ENCODE measurements around the gene DOCK3. TPM values are rescaled to one million over a fixed set of nuclear protein-coding genes. Genes with fewer than 3 reads are reported as not detected.

Gene DOCK3
- total RNA-seq, 1 experiment from 2014 or later, result 5.6 TPM

GRCh38 chr3:51328206-51328605, 653.5 kb downstream of the DOCK3 start (continued):
- TF ChIP-seq ZNF512 (CRISPR knock-in tag; IDR thresholded peaks at IDR 0.05; ENCODE audit: borderline replicate concordance), result no peak
- TF ChIP-seq CREB1 (CRISPR knock-in tag; IDR thresholded peaks at IDR 0.05), result no peak

DNA sequence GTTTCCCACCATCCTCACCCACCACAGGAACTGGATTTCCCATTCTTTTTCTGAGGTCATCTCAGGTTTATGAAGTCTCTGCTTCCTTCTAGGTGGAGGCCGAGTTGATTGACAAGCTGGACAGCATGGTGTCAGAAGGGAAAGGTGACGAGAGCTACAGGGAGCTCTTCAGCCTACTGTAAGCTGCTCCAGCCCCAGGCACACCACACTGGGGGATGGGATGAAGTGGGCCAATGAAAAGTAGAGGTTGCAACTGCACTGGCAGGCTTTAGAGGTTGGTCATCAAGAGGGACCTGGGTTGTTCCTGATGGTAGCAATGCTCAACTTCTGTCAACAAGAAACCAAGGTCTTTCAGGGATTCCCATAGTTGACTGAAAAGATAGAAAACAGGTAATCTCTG, 655.3 kb downstream of the DOCK3 start:
- ATAC-seq (no peak), DNase-seq (ENCODE audit: low spot score) (no peak)
- POLR2A ChIA-PET, result interaction anchor here (0.5 kb wide), 1 partner anchor 21 kb away, joined by 7 read pairs; no protein-coding TSS in a partner anchor
- CTCF ChIA-PET, result interaction anchor here (1.0 kb wide), 1 partner anchor 19 kb away, joined by 3 read pairs; no protein-coding TSS in a partner anchor
- peaks cover 6% of the 10 kb centered on the region for H3K4me1 Mint-ChIP-seq
- H3K27me3 Mint-ChIP-seq (ENCODE audit: low read depth), result no peaks in the 10 kb centered on the region; the same call in 1 of the 2 replicates
- no peaks in the 10 kb centered on the region for H3K36me3 Mint-ChIP-seq
- H3K27ac Mint-ChIP-seq, result no peak overlapping the region
- peaks cover 11% of the 10 kb centered on the region for H3K9me3 Mint-ChIP-seq
- TF ChIP-seq ERG (CRISPR knock-in tag; IDR thresholded peaks at IDR 0.05) (no peak), TCF7 (CRISPR knock-in tag; IDR thresholded peaks at IDR 0.05; ENCODE audit: low read depth) (no peak), PRRX2 (CRISPR knock-in tag; IDR thresholded peaks at IDR 0.05) (no peak), MXD4 (CRISPR knock-in tag; IDR thresholded peaks at IDR 0.05; ENCODE audit: borderline replicate concordance) (no peak), USF1 (CRISPR knock-in tag; IDR thresholded peaks at IDR 0.05) (no peak), SOX15 (CRISPR knock-in tag; IDR thresholded peaks at IDR 0.05) (no peak), CTCF (IDR thresholded peaks at IDR 0.05) (no peak), ETV6 (CRISPR knock-in tag; IDR thresholded peaks at IDR 0.05) (no peak), CREB1 (CRISPR knock-in tag; IDR thresholded peaks at IDR 0.05) (no peak), HMGXB4 (CRISPR knock-in tag; IDR thresholded peaks at IDR 0.05) (no peak), GRHL2 (CRISPR knock-in tag; IDR thresholded peaks at IDR 0.05; ENCODE audit: insufficient replicate concordance, severe bottlenecking) (no peak), HMGA2 (CRISPR knock-in tag; IDR thresholded peaks at IDR 0.05) (no peak), RELA (CRISPR knock-in tag; IDR thresholded peaks at IDR 0.05; ENCODE audit: borderline replicate concordance) (no peak), ESRRA (CRISPR knock-in tag; IDR thresholded peaks at IDR 0.05; ENCODE audit: borderline replicate concordance) (no peak), NFE2L1 (CRISPR knock-in tag; IDR thresholded peaks at IDR 0.05) (no peak), MAX (CRISPR knock-in tag; IDR thresholded peaks at IDR 0.05) (no peak)
- TF ChIP-seq, protein P1, sequence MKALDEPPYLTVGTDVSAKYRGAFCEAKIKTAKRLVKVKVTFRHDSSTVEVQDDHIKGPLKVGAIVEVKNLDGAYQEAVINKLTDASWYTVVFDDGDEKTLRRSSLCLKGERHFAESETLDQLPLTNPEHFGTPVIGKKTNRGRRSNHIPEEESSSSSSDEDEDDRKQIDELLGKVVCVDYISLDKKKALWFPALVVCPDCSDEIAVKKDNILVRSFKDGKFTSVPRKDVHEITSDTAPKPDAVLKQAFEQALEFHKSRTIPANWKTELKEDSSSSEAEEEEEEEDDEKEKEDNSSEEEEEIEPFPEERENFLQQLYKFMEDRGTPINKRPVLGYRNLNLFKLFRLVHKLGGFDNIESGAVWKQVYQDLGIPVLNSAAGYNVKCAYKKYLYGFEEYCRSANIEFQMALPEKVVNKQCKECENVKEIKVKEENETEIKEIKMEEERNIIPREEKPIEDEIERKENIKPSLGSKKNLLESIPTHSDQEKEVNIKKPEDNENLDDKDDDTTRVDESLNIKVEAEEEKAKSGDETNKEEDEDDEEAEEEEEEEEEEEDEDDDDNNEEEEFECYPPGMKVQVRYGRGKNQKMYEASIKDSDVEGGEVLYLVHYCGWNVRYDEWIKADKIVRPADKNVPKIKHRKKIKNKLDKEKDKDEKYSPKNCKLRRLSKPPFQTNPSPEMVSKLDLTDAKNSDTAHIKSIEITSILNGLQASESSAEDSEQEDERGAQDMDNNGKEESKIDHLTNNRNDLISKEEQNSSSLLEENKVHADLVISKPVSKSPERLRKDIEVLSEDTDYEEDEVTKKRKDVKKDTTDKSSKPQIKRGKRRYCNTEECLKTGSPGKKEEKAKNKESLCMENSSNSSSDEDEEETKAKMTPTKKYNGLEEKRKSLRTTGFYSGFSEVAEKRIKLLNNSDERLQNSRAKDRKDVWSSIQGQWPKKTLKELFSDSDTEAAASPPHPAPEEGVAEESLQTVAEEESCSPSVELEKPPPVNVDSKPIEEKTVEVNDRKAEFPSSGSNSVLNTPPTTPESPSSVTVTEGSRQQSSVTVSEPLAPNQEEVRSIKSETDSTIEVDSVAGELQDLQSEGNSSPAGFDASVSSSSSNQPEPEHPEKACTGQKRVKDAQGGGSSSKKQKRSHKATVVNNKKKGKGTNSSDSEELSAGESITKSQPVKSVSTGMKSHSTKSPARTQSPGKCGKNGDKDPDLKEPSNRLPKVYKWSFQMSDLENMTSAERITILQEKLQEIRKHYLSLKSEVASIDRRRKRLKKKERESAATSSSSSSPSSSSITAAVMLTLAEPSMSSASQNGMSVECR (CRISPR knock-in tag; IDR thresholded peaks at IDR 0.05; ENCODE audit: borderline replicate concordance), result no peak
- TF ChIP-seq, protein P2, sequence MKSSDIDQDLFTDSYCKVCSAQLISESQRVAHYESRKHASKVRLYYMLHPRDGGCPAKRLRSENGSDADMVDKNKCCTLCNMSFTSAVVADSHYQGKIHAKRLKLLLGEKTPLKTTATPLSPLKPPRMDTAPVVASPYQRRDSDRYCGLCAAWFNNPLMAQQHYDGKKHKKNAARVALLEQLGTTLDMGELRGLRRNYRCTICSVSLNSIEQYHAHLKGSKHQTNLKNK (CRISPR knock-in tag; IDR thresholded peaks at IDR 0.05), result no peak
- TF ChIP-seq, protein P3, sequence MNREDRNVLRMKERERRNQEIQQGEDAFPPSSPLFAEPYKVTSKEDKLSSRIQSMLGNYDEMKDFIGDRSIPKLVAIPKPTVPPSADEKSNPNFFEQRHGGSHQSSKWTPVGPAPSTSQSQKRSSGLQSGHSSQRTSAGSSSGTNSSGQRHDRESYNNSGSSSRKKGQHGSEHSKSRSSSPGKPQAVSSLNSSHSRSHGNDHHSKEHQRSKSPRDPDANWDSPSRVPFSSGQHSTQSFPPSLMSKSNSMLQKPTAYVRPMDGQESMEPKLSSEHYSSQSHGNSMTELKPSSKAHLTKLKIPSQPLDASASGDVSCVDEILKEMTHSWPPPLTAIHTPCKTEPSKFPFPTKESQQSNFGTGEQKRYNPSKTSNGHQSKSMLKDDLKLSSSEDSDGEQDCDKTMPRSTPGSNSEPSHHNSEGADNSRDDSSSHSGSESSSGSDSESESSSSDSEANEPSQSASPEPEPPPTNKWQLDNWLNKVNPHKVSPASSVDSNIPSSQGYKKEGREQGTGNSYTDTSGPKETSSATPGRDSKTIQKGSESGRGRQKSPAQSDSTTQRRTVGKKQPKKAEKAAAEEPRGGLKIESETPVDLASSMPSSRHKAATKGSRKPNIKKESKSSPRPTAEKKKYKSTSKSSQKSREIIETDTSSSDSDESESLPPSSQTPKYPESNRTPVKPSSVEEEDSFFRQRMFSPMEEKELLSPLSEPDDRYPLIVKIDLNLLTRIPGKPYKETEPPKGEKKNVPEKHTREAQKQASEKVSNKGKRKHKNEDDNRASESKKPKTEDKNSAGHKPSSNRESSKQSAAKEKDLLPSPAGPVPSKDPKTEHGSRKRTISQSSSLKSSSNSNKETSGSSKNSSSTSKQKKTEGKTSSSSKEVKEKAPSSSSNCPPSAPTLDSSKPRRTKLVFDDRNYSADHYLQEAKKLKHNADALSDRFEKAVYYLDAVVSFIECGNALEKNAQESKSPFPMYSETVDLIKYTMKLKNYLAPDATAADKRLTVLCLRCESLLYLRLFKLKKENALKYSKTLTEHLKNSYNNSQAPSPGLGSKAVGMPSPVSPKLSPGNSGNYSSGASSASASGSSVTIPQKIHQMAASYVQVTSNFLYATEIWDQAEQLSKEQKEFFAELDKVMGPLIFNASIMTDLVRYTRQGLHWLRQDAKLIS (CRISPR knock-in tag; IDR thresholded peaks at IDR 0.05; ENCODE audit: borderline replicate concordance), result no peak
- H3K4me3 Mint-ChIP-seq, result no peak overlapping the region

Measured in WTC11 (cell line).